Stromal cell of bone marrow (primary cell): ENCODE results near the gene PIGZ.
"Not testable (repeated sequence)": the region's sequence is repeated elsewhere in the genome, so short reads cannot be mapped to it uniquely, and the experiment has no call there.

Experiments
- DNase-seq: peaks from one replicate; pipeline ENCODE4 v3.0.0-alpha.2; 2012; ENCODE audit warnings: low read depth

Gene PIGZ

GRCh38 chr3:196948442-196949284 lies 20.0 kb downstream of the PIGZ start:
- no peak for DNase-seq

GRCh38 chr3:196947860-196948441 lies 20.7 kb downstream of the PIGZ start:
- no peak for DNase-seq

GRCh38 chr3:196947136-196947859 lies 21.3 kb downstream of the PIGZ start:
- DNase-seq, result no peak

- DNase-seq, result not testable (repeated sequence)
Observed at GRCh38 chr3:196944037-196944790, 24.4 kb downstream of the PIGZ start.

GRCh38 chr3:196942915-196943277 lies 25.7 kb downstream of the PIGZ start:
- no peak for DNase-seq

- DNase-seq, result peak; percentile 95
Observed at GRCh38 chr3:196942226-196942914, 26.3 kb downstream of the PIGZ start, which contains the start of gene NCBP2. Gene NCBP2, minus strand, starts transcription at chr3:196942528. Its CDS starts 25 bp downstream, at chr3:196942503.

GRCh38 chr3:196941729-196942225 lies 26.9 kb downstream of the PIGZ start:
- DNase-seq, result peak; percentile 15

- no peak for DNase-seq
Observed at GRCh38 chr3:196938576-196938975, 30.1 kb downstream of the PIGZ start.

- no peak for DNase-seq
Observed at GRCh38 chr3:196938124-196938523, 30.5 kb downstream of the PIGZ start.

- DNase-seq, result no peak
Observed at GRCh38 chr3:196936288-196936687, 32.3 kb downstream of the PIGZ start.

- DNase-seq, result no peak
Observed at GRCh38 chr3:196932600-196932999, 36.0 kb downstream of the PIGZ start.

GRCh38 chr3:196931828-196932587 lies 36.6 kb downstream of the PIGZ start:
- no peak for DNase-seq

GRCh38 chr3:196931157-196931556 lies 37.5 kb downstream of the PIGZ start:
- DNase-seq, result no peak

GRCh38 chr3:196927571-196928453 lies 40.8 kb downstream of the PIGZ start:
- no peak for DNase-seq

- DNase-seq, result no peak
Observed at GRCh38 chr3:196920733-196921132, 47.9 kb downstream of the PIGZ start.

GRCh38 chr3:196918968-196919367 lies 49.7 kb downstream of the PIGZ start:
- DNase-seq, result no peak

GRCh38 chr3:196916995-196917394 lies 51.6 kb downstream of the PIGZ start:
- DNase-seq, result no peak

- DNase-seq, result no peak
Observed at GRCh38 chr3:196916221-196916620, 52.4 kb downstream of the PIGZ start.

GRCh38 chr3:196915375-196915774 lies 53.3 kb downstream of the PIGZ start:
- no peak for DNase-seq

- no peak for DNase-seq
Observed at GRCh38 chr3:196914866-196915265, 53.8 kb downstream of the PIGZ start.
